Peyer's patch (tissue), 4 donors: ENCODE data around the gene RPS21. TPM values are rescaled to one million over a fixed set of nuclear protein-coding genes. Genes with fewer than 3 reads are reported as not detected.
A peak's percentile ranks its signal among the peaks of the same experiment; 100 is the strongest.

Experiments used
- DNase-seq, 3 donors: peaks; one replicate each; pipeline ENCODE4 v3.0.0-alpha.2; 2017 to 2019
- H3K27ac ChIP-seq, 4 donors: fragments of 200-600 bp; sonication (generic); one replicate each; pipeline ENCODE4 v1.5.1; 2016 to 2019
- H3K27me3 ChIP-seq, 2 donors: fragments of 200-600 bp; sonication (generic); one replicate each; pipeline ENCODE4 v1.5.1; 2019
- H3K36me3 ChIP-seq, 3 donors: fragments of 200-600 bp; sonication (generic); one replicate each; pipeline ENCODE4 v1.5.1; 2016 to 2019
- H3K4me1 ChIP-seq, 4 donors: fragments of 200-600 bp; sonication (generic); one replicate each; pipeline ENCODE4 v1.5.1; 2016 to 2019
- H3K4me3 ChIP-seq, 4 donors: fragments of 200-600 bp; sonication (generic); 1 replicate in 3 of 4; 2 replicates in 1 of 4; pipeline ENCODE4 v1.5.1; 2016 to 2019; ENCODE audit warnings: mild to moderate bottlenecking in 1 of 4
- H3K9me3 ChIP-seq, 4 donors: fragments of 200-600 bp; sonication (generic); one replicate each; pipeline ENCODE4 v1.5.1; 2016 to 2019; ENCODE audit warnings: mild to moderate bottlenecking in 1 of 4
- POLR2A ChIP-seq, 2 donors: fragments of 450-650 bp; IDR thresholded peaks; one replicate each; pipeline ENCODE4 v1.5.1; 2017; ENCODE audit warnings: antibody characterized with exemption in 2 of 2, mild to moderate bottlenecking in 2 of 2, moderate library complexity in 2 of 2
- total RNA-seq, 4 donors: library from RNA; depleted of rRNA; stranded (reverse); fragments of >200 nt; gene quantifications; one replicate each; pipeline ENCODE4 v1.1.0, GENCODE V29; 2016
- TF ChIP-seq, protein P1 (sequence below), 6 experiments: fragments of 450-650 bp in 4 of 6; fragments of 200-600 bp in 2 of 6; sonication (generic) in 1 of 6; IDR thresholded peaks; one replicate each; pipeline ENCODE4 v1.5.1; 2017 to 2019; ENCODE audit warnings: antibody characterized with exemption in 6 of 6, mild to moderate bottlenecking in 3 of 6, moderate library complexity in 1 of 6

The RPS21 gene
- total RNA-seq, 4 donors from 2014 or later = 507 to 769 (median 622) TPM

DNA sequence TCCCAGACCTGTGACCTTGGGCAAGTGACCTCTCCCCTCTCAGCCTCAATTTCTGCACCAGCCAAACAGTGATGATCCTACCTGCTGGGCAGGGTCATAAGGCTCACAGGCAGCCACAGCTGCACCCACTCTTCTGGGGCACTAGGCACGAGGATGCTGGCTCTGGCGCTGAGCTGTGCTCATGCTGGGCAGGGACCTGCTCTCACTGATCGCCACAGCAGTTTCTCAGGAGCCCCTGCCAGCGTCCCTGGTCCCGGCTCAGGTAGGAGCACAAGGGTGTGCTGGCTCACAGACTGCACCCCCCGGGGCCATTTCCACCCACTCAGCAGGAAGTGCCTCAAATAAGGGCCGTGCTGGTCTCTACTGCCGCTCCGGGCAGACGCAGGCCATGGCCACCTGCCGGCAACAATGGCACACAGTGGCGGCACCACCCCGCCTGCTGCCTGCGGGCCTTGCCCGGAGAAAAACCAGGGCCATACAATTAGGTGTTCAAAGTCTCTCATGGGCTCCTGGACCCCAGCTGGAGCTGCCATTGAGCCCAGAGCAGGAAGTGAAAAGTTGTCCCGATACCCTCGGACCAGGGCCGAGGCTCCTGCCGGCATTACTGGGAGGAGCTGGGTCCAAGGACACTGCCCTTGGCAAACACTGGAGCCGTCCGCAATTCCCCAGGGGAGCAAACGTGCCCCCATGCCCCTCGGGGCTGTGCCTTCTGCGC, 24.7 kb downstream of the RPS21 start:
- Histone ChIP-seq H3K4me1 (peaks cover 9 to 68% (median 17%) of the 10 kb centered on the region in 4 donors), H3K27me3 (no peaks in the 10 kb centered on the region), H3K9me3 (no peaks in the 10 kb centered on the region), H3K4me3 (peak overlapping the region in 3 of 4 donors; percentile 13 to 60 (median 50)), H3K27ac (peak overlapping the region in 3 of 4 donors; percentile 86 to 98 (median 96)), H3K36me3 (no peaks in the 10 kb centered on the region)
- DNase-seq = peak in 2 of 3 donors; percentile 62 to 83
- TF ChIP-seq, protein P1, sequence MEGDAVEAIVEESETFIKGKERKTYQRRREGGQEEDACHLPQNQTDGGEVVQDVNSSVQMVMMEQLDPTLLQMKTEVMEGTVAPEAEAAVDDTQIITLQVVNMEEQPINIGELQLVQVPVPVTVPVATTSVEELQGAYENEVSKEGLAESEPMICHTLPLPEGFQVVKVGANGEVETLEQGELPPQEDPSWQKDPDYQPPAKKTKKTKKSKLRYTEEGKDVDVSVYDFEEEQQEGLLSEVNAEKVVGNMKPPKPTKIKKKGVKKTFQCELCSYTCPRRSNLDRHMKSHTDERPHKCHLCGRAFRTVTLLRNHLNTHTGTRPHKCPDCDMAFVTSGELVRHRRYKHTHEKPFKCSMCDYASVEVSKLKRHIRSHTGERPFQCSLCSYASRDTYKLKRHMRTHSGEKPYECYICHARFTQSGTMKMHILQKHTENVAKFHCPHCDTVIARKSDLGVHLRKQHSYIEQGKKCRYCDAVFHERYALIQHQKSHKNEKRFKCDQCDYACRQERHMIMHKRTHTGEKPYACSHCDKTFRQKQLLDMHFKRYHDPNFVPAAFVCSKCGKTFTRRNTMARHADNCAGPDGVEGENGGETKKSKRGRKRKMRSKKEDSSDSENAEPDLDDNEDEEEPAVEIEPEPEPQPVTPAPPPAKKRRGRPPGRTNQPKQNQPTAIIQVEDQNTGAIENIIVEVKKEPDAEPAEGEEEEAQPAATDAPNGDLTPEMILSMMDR (IDR thresholded peaks at IDR 0.05) = peak in 3 of 6 experiments; percentile 53 to 57 (median 57)
- no peak for TF ChIP-seq POLR2A (IDR thresholded peaks at IDR 0.05)

DNA sequence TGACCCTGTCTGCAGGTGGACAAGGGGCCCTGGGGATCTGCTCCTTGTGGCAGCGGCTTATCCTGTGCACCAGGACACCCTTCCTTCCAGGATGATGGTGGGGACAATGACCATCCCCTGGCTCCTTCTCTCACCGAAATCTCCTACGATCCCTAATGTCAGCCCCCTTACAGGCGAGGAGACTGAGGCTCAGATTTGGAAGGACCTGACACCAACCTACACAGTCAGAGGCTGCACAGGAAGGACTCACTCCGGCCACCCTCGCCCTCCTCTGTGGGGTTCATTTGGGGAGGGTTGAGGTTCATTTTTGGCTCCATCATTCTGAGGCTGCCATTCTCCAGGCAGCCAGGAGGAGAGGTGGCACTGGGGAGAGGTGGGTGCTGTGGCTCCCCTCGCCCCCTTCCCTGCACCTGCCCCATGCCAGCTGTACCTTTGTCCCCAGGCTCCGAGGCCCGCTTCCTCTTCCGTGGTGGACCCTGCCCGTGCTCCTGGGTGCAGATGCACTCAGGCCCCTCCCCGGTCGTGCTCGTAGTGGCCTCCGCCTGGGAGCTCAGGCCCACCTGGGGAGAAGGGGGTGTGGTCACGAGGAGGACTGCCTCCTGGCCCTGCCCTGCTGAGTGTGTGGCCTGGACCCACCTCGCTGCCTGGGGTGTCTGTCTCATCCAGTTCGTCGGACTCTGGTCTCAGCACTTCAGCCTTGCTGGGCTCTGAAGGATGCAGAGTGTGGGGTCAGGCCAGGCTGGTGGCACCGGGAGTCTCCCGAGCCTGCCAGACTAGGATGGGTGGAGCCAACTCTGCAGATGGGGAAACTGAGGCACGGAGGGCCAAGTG, 25.5 kb downstream of the RPS21 start:
- no peaks in the 10 kb centered on the region for H3K9me3 ChIP-seq
- H3K27ac ChIP-seq = peak overlapping the region in 3 of 4 donors; percentile 86 to 98 (median 96)
- peak in 2 of 3 donors; percentile 94 to 98 for DNase-seq
- TF ChIP-seq POLR2A (IDR thresholded peaks at IDR 0.05) = peak; percentile 84 to 95
- TF ChIP-seq, protein P1 (IDR thresholded peaks at IDR 0.05) = peak in 3 of 6 experiments; percentile 29 to 40 (median 31)
- no peaks in the 10 kb centered on the region for H3K27me3 ChIP-seq
- peak overlapping the region in 3 of 4 donors; percentile 13 to 60 (median 50) for H3K4me3 ChIP-seq
- no peaks in the 10 kb centered on the region for H3K36me3 ChIP-seq
- peaks cover 9 to 66% (median 15%) of the 10 kb centered on the region in 4 donors for H3K4me1 ChIP-seq

DNA sequence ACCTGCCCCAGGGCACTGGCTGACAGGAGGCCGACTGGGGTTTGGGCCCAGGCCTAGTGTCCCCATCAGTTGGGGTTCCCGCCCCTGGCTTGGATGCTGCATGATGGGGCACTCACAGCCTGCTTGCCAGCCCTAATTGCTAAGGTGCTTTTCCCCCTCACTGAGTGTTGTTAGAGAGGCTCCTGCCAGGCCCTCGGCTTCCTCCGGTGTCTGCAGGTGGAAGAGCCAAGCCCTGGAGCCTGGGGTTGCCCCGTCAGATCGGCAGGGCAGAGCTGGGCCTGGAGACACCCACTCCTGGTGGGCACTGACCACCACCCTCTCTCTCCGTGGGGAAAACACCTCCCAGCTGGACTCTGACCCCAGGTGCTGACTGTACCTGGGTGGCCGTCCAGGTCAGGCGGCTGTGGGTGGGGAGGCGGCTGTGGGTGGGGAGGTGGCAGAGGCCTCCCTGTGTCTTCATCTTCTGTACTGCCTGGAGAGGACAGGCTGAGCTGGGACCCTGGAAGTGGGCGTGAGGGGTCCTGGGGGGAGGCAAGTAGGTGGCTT, 26.2 kb downstream of the RPS21 start:
- Histone ChIP-seq H3K27me3 (no peaks in the 10 kb centered on the region), H3K4me3 (peak overlapping the region in 2 of 4 donors; percentile 33 to 60), H3K4me1 (peaks cover 4 to 59% (median 12%) of the 10 kb centered on the region in 4 donors), H3K27ac (peak overlapping the region in 3 of 4 donors; percentile 86 to 98 (median 96)), H3K36me3 (no peaks in the 10 kb centered on the region), H3K9me3 (no peaks in the 10 kb centered on the region)
- TF ChIP-seq POLR2A (IDR thresholded peaks at IDR 0.05) = peak in 1 of 2 donors; percentile 50
- TF ChIP-seq, protein P1 (IDR thresholded peaks at IDR 0.05) = no peak
- peak in 2 of 3 donors; percentile 76 to 86 for DNase-seq

DNA sequence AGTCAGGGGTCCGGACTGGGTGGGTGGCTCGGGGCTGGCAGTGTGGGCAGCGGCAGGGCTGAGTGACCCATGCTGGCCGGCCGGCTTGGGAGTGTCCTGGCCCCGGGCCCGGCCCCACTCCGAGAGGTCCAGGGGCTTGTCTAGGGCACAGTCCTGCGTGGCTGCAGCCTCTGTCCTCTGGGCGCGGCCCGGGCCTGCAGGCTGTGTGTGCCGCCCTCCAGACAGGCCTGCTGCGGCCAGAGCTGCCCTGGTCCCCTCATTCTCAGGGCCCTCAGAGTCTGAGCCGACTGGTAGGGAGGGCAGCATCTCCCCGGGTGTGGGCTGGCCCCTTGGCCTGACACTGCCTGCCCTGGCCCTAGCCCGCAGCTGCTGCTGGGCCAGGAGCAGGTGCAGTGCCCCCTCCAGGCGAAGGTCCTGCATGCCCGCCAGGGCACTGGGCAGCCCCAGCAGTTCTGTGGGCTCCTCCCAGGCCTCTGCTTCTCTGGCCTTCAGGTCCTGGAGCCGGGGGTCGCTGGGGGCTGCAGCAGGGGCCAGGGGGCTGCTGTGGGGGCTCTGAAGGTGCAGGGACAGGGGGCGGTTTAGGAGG, 27.1 kb downstream of the RPS21 start:
- DNase-seq = peak in 2 of 3 donors; percentile 72 to 74
- Histone ChIP-seq H3K27ac (peak overlapping the region in 3 of 4 donors; percentile 86 to 98 (median 96)), H3K4me1 (peaks cover 3 to 51% (median 12%) of the 10 kb centered on the region in 4 donors), H3K36me3 (no peaks in the 10 kb centered on the region), H3K4me3 (peak overlapping the region in 2 of 4 donors; percentile 33 to 60), H3K9me3 (no peaks in the 10 kb centered on the region), H3K27me3 (no peaks in the 10 kb centered on the region)
- peak; percentile 18 to 31 for TF ChIP-seq POLR2A (IDR thresholded peaks at IDR 0.05)
- TF ChIP-seq, protein P1 (IDR thresholded peaks at IDR 0.05) = peak in 3 of 6 experiments; percentile 34 to 47 (median 46)
